Measurements from ENCODE around the gene CLNK. TPM values are rescaled to one million over a fixed set of nuclear protein-coding genes. Genes with fewer than 3 reads are reported as not detected.

CLNK gene
- total and polyA plus RNA-seq, 2 of the 13 experiments (the other 11 are each of a cell fraction or from before 2014, with no cell fraction given), result not detected

GRCh38 chr4:10694828-10695209 is 10.3 kb upstream of the CLNK start:
- Histone ChIP-seq H3K36me3 (replicated peaks in 1 of 2; ENCODE audit: control insufficient read depth in 1 of 2, insufficient read depth in 2 of 2, low read length in 2 of 2) (no peaks in the 10 kb centered on the region), H2AFZ (ENCODE audit: low read length) (no peak overlapping the region), H4K20me1 (ENCODE audit: insufficient read depth, low read length) (no peaks in the 10 kb centered on the region), H3K9ac (ENCODE audit: insufficient read depth, low read depth, low read length) (no peak overlapping the region), H3K9me3 (ENCODE audit: low read length) (no peaks in the 10 kb centered on the region), H3K79me2 (ENCODE audit: insufficient read depth, low read length) (no peaks in the 10 kb centered on the region), H3K4me2 (ENCODE audit: low read depth, low read length) (no peak overlapping the region), H3K27me3 (ENCODE audit: control insufficient read depth in 1 of 2, insufficient read depth in 2 of 2, low read length in 2 of 2) (no peaks in the 10 kb centered on the region), H3K4me1 (ENCODE audit: insufficient read depth, low read length) (no peaks in the 10 kb centered on the region), H3K4me3 (replicated peaks in 1 of 3; ENCODE audit: insufficient read depth in 1 of 3, low read depth in 2 of 3, low read length in 3 of 3) (no peak overlapping the region), H3K27ac (ENCODE audit: extremely low read length, insufficient read depth, low read length) (no peak overlapping the region)
- DNase-seq (ENCODE audit: low spot score), result no peak
- BruUV-seq (replicated peaks), result no TSS peak
- in situ Hi-C loops (cut with HindIII; ENCODE audit: extremely low pct_ligation_motif_present, low pct_unique_long_range_greater_than_20kb) (no loop called here), intact Hi-C loops (cut with micrococcal nuclease; ENCODE audit: unreplicated experiment) (no loop called here)
- ChIA-PET CTCF (ENCODE audit: low intra/inter-chr PET ratio, low total read pairs) (no interaction called here), POLR2A (no interaction called here)
- 28% methylated on average over 1 of the region's 1 CpG for WGBS (ENCODE audit: low lambda C conversion rate)
- FAIRE-seq, result no peak
- TF ChIP-seq POLR2G (IDR thresholded peaks at IDR 0.05; ENCODE audit: low read depth, low read length), result no peak
- no peak for TF ChIP-seq ZFYVE20 (CRISPR knock-in tag; IDR thresholded peaks at IDR 0.05; ENCODE audit: borderline replicate concordance, low read depth)
- no peak for TF ChIP-seq HNRNPLL (IDR thresholded peaks at IDR 0.05; ENCODE audit: low read depth, low read length, poor library complexity, severe bottlenecking)
- TF ChIP-seq NONO (IDR thresholded peaks at IDR 0.05), result no peak
- no peak for TF ChIP-seq NONO (CRISPR knock-in tag; conservative IDR thresholded peaks at IDR 0.05)
- TF ChIP-seq AKAP8 (CRISPR knock-in tag; IDR thresholded peaks at IDR 0.05), result no peak
- no peak for TF ChIP-seq HDAC2 (CRISPR knock-in tag; IDR thresholded peaks at IDR 0.05)
- no peak for TF ChIP-seq GATAD1 (CRISPR knock-in tag; IDR thresholded peaks at IDR 0.05)
- TF ChIP-seq JDP2 (CRISPR knock-in tag; IDR thresholded peaks at IDR 0.05; ENCODE audit: borderline replicate concordance), result no peak
- TF ChIP-seq JUNB (CRISPR knock-in tag; IDR thresholded peaks at IDR 0.05; ENCODE audit: borderline replicate concordance), result no peak
- no peak for TF ChIP-seq HNRNPUL1 (IDR thresholded peaks at IDR 0.05; ENCODE audit: low read depth, low read length)
- TF ChIP-seq CREB3 (CRISPR knock-in tag; IDR thresholded peaks at IDR 0.05), result no peak
- no peak for TF ChIP-seq ZNF530 (CRISPR knock-in tag; IDR thresholded peaks at IDR 0.05; ENCODE audit: low read depth)
- TF ChIP-seq ZNF800 (CRISPR knock-in tag; IDR thresholded peaks at IDR 0.05), result no peak
- no peak for TF ChIP-seq SIN3B (IDR thresholded peaks at IDR 0.05; ENCODE audit: low read length)
- no peak for TF ChIP-seq ZFP37 (CRISPR knock-in tag; IDR thresholded peaks at IDR 0.05; ENCODE audit: borderline replicate concordance)
- no peak for TF ChIP-seq FOXA3 (CRISPR knock-in tag; IDR thresholded peaks at IDR 0.05)
- no peak for TF ChIP-seq SYNCRIP (IDR thresholded peaks at IDR 0.05; ENCODE audit: insufficient read depth, low read depth, low read length)
- no peak for ATAC-seq
